ENCODE data around the gene TMEM179B. TPM values are rescaled to one million over a fixed set of nuclear protein-coding genes. Genes with fewer than 3 reads are reported as not detected.
"Not testable (repeated sequence)": the region's sequence is repeated elsewhere in the genome, so short reads cannot be mapped to it uniquely, and the experiment has no call there.

TMEM179B gene
- 100 to 1,000 TPM in 2 of 4 donors, 10 to 100 TPM in 2; 65.9 to 112 (median 89.8) TPM for total RNA-seq

DNA sequence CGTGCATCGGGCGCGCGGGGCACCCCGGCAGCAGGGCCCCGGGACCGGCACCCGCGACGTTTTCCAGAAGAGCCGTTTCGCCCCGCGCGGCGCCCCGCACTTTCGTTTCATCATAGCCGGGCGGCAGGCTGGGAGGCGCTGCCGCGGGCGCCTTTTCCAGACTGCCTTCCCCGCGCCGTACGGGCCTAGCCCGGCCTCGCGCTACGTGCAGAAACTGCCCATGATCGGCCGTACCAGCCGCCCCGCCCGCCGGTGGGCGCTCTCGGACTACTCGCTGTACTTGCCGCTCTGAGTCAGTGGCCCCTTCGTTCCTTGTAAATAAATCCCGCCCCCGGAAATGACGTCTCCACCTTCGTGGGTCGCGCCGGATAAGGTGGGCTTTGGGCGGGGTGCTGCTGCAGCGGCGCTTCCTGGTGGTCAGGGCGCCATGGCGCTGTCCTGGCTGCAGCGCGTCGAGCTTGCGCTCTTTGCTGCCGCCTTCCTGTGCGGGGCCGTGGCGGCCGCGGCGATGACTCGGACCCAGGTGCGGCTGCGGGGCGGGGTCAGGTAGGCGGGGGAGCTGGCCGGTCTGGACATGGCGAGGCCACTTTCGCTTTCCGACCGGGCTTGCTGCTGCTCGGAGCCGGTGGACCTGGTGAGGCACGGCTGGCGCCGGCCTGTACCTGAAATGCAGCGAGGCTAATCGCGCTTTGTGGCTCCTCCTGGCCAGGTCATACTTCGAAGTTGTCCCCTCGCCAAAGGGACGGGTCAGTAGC, at the start of gene TMEM179B:
TMEM179B (plus strand) TSS at position 398 of the 755 bp plus-strand sequence; CDS start at position 428, 30 bp downstream.
- Histone ChIP-seq H3K27me3 (no peaks in the 10 kb centered on the region), H3K4me3 (peak within 1 kb of the TSS; percentile 71 to 100 (median 96)), H3K36me3 (peaks cover 0 to 9% (median 1%) of the 10 kb centered on the region in 4 donors), H3K9me3 (no peaks in the 10 kb centered on the region), H3K27ac (peak within 1 kb of the TSS; percentile 96 to 100 (median 99)), H3K4me1 (peaks cover 19 to 47% (median 37%) of the 10 kb centered on the region in 4 donors)
- intact Hi-C loops (cut with DNase I; ENCODE audit: low total_unique reads): loop anchor here (2.0 kb wide), 1 partner anchor 78 kb away; no protein-coding TSS in a partner anchor
- 0% methylated on average over 67 of the region's 88 CpGs; no CpG with 5 or more reads in 1 of the 2 donors for WGBS, 2 donors (ENCODE audit: low coverage in 1 of 2)
- in situ Hi-C loops (cut with MboI; ENCODE audit: low pct_ligation_motif_present in 1 of 4, low pct_unique_long_range_greater_than_20kb in 1 of 4, low sequenced_read_pairs in 3 of 4): loop anchor here in 3 of 4 donors (5.0 to 10.0 kb wide), 2 partner anchors 75 to 78 kb away; no protein-coding TSS in a partner anchor
- peak; percentile 99 for DNase-seq
- TF ChIP-seq POLR2AphosphoS5 (IDR thresholded peaks at IDR 0.05): peak; percentile 99 to 100 (median 100)
- peak; percentile 99 for TF ChIP-seq POLR2A (IDR thresholded peaks at IDR 0.05)
- no peak for TF ChIP-seq EP300 (IDR thresholded peaks at IDR 0.05; ENCODE audit: low read depth)
- TF ChIP-seq CTCF (IDR thresholded peaks at IDR 0.05): peak in 4 of 5 experiments; percentile 6 to 51 (median 34)

DNA sequence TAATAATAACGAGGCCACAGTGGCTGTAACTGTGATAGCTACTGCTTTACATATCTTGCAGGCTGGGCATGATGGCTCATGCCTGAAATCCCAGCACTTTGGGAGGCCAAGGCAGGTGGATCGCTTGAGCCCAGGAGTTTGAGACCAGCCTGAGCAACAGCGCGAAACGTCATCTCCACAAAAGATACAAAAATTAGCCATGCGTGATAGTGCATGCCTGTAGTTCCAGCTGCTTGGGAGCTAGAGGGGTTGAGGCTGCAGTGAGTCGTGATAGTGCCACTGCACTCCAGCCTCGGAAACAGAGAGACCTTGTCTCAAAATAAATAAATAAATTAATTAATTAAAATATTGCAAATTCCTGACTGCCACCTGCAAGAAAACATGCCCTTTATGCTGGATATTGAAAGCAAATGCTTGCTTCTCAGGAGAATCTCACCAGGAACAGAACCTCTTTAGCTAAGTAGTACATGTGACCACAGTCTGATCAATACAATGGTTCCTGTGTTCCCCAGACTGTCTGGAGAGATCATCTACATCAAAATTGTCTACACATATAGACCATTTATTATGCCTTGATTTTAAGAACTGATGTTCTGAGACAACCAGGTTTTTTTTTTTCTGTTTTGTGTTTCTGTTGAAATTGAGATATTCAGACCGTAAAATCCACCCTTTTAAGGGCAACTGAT, 39.6 kb upstream of the TMEM179B start:
- intact Hi-C loops (cut with DNase I; ENCODE audit: low total_unique reads): no loop called here

GRCh38 chr11:62749931-62750330, 37.3 kb upstream of the TMEM179B start:
- in situ Hi-C loops (cut with MboI; ENCODE audit: low pct_ligation_motif_present in 1 of 4, low pct_unique_long_range_greater_than_20kb in 1 of 4, low sequenced_read_pairs in 3 of 4): not testable (repeated sequence)

More for the DNA sequence above, 39.6 kb upstream of the TMEM179B start:
- no peak for DNase-seq
- Histone ChIP-seq H3K27ac (no peak overlapping the region), H3K27me3 (no peaks in the 10 kb centered on the region), H3K4me1 (peaks cover 0 to 20% (median 2%) of the 10 kb centered on the region in 4 donors), H3K4me3 (no peak overlapping the region), H3K9me3 (no peaks in the 10 kb centered on the region), H3K36me3 (peaks cover 0 to 4% (median 0%) of the 10 kb centered on the region in 4 donors)
- TF ChIP-seq POLR2A (IDR thresholded peaks at IDR 0.05) (no peak), POLR2AphosphoS5 (IDR thresholded peaks at IDR 0.05) (no peak), EP300 (IDR thresholded peaks at IDR 0.05; ENCODE audit: low read depth) (no peak), CTCF (IDR thresholded peaks at IDR 0.05) (no peak)
- in situ Hi-C loops (cut with MboI; ENCODE audit: low pct_ligation_motif_present in 1 of 4, low pct_unique_long_range_greater_than_20kb in 1 of 4, low sequenced_read_pairs in 3 of 4): no loop called here
- 78 to 83% methylated on average over 4 to 9 of the region's 9 CpGs for WGBS, 2 donors (ENCODE audit: low coverage in 1 of 2)

DNA sequence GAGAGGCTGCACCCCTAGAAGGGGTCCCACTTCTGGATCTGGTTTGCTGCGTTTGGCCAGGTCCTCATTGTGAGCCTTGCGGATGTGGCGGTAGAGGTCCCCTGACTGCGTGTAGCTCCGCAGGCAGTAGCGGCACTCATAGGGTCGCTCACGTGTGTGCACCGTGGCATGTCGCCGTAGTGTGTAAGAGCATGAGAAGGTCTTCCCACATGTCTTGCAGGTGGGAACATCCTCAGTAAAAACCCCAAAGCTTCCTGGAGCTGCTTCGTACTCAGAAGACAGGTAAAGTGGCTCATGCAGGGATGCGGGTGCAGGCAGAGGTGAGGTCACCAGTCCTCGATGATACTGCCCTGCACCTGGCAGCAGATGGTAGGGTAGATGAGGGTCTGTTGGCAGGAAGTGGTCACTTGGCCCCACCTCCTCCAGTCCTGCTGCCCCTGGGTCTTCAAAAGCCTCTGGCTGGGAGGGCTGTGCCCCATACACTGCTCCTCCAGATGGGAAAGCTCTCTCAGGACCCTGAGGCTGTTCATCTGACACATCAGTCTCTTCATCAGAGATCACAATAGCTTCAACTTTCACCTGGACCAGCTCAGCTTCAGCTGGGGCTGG, 34.9 kb upstream of the TMEM179B start:
- H3K27ac ChIP-seq: peak overlapping the region in 1 of 4 donors; percentile 86
- H3K4me3 ChIP-seq: no peak overlapping the region
- 98% methylated on average over 14 of the region's 14 CpGs; no CpG with 5 or more reads in 1 of the 2 donors for WGBS, 2 donors (ENCODE audit: low coverage in 1 of 2)
- in situ Hi-C loops (cut with MboI; ENCODE audit: low pct_ligation_motif_present in 1 of 4, low pct_unique_long_range_greater_than_20kb in 1 of 4, low sequenced_read_pairs in 3 of 4): no loop called here
- H3K9me3 ChIP-seq: no peaks in the 10 kb centered on the region
- intact Hi-C loops (cut with DNase I; ENCODE audit: low total_unique reads): no loop called here
- peaks cover 0 to 35% (median 15%) of the 10 kb centered on the region in 4 donors for H3K4me1 ChIP-seq
- no peak for TF ChIP-seq POLR2A (IDR thresholded peaks at IDR 0.05)
- peaks cover 0 to 4% (median 0%) of the 10 kb centered on the region in 4 donors for H3K36me3 ChIP-seq
- DNase-seq: no peak
- H3K27me3 ChIP-seq: no peaks in the 10 kb centered on the region

More at GRCh38 chr11:62749931-62750330, 37.3 kb upstream of the TMEM179B start:
- WGBS, 2 donors (ENCODE audit: low coverage in 1 of 2): 93 to 97% methylated on average over 4 to 5 of the region's 5 CpGs
- H3K27me3 ChIP-seq; intact Hi-C loops (cut with DNase I; ENCODE audit: low total_unique reads); H3K9me3 ChIP-seq; H3K4me3 ChIP-seq; H3K36me3 ChIP-seq; DNase-seq; H3K27ac ChIP-seq: not testable (repeated sequence)
- H3K4me1 ChIP-seq: peaks cover 0 to 35% (median 15%) of the 10 kb centered on the region in 4 donors

Data from transverse colon (tissue), 4 donors.